Astrocyte (in vitro differentiated cells and primary cell): Measurements from ENCODE around the gene LTBP3. TPM values are rescaled to one million over a fixed set of nuclear protein-coding genes. Genes with fewer than 3 reads are reported as not detected.

Source experiments
- DNase-seq: peaks from one replicate; pipeline ENCODE4 v3.0.0-alpha.2; 2010; ENCODE audit warnings: low read depth
- FAIRE-seq: peaks from 2 replicates; lab custom pipeline; 2011; peaks lifted over from hg19 to GRCh38; lab: Jason Lieb, UNC
- H2AFZ ChIP-seq: 2 replicates; pipeline ENCODE4 v1.6.0; 2012; ENCODE audit warnings: low read depth, low read length, inconsistent platforms
- H3K27ac ChIP-seq: 2 replicates; pipeline ENCODE4 v1.5.1; 2011; ENCODE audit warnings: low read depth, low read length, inconsistent platforms
- H3K27me3 ChIP-seq: 2 replicates; pipeline ENCODE4 v1.6.0; 2011; ENCODE audit warnings: low read length, inconsistent platforms; ENCODE audit not compliant: insufficient read depth
- H3K36me3 ChIP-seq: 2 replicates; pipeline ENCODE4 v1.5.1; 2011; ENCODE audit warnings: low read length, inconsistent platforms; ENCODE audit not compliant: insufficient read depth
- H3K4me1 ChIP-seq: 2 replicates; pipeline ENCODE4 v1.5.1; 2011; ENCODE audit warnings: low read length, inconsistent platforms; ENCODE audit not compliant: insufficient read depth
- H3K4me2 ChIP-seq: 2 replicates; pipeline ENCODE4 v1.6.0; 2012; ENCODE audit warnings: low read length, inconsistent platforms
- H3K4me3 ChIP-seq: 2 replicates; pipeline ENCODE4 v1.5.1; 2011; ENCODE audit warnings: low read depth, mild to moderate bottlenecking, low read length, inconsistent platforms; ENCODE audit not compliant: insufficient read depth
- H3K79me2 ChIP-seq: 2 replicates; pipeline ENCODE4 v1.6.0; 2012; ENCODE audit warnings: mild to moderate bottlenecking, low read length, inconsistent platforms; ENCODE audit not compliant: insufficient read depth
- H3K9ac ChIP-seq: 2 replicates; pipeline ENCODE4 v1.6.0; 2012; ENCODE audit warnings: mild to moderate bottlenecking, low read length, inconsistent platforms
- H3K9me3 ChIP-seq: 2 replicates; pipeline ENCODE4 v1.5.1; 2012; ENCODE audit warnings: low read depth, mild to moderate bottlenecking, low read length, inconsistent platforms; ENCODE audit not compliant: insufficient read depth
- H4K20me1 ChIP-seq: 2 replicates; pipeline ENCODE4 v1.6.0; 2012; ENCODE audit warnings: low read length, inconsistent platforms; ENCODE audit not compliant: insufficient read depth
- H3K27ac Mint-ChIP-seq: one replicate; pipeline ENCODE4 v1.8.0; 2021; ENCODE audit warnings: mild to moderate bottlenecking, mixed read lengths; ENCODE audit not compliant: unreplicated experiment
- H3K27me3 Mint-ChIP-seq: one replicate; pipeline ENCODE4 v1.8.0; 2021; ENCODE audit warnings: low read depth, mixed read lengths; ENCODE audit not compliant: unreplicated experiment
- H3K36me3 Mint-ChIP-seq: one replicate; pipeline ENCODE4 v1.8.0; 2021; ENCODE audit warnings: low read depth, mixed read lengths; ENCODE audit not compliant: unreplicated experiment
- H3K4me1 Mint-ChIP-seq: one replicate; pipeline ENCODE4 v1.8.0; 2021; ENCODE audit warnings: low read depth, mixed read lengths; ENCODE audit not compliant: unreplicated experiment
- H3K4me3 Mint-ChIP-seq: one replicate; pipeline ENCODE4 v1.8.0; 2021; ENCODE audit warnings: mild to moderate bottlenecking, moderate library complexity, mixed read lengths; ENCODE audit not compliant: unreplicated experiment
- H3K9me3 Mint-ChIP-seq: one replicate; pipeline ENCODE4 v1.8.0; 2021; ENCODE audit warnings: mild to moderate bottlenecking, mixed read lengths; ENCODE audit not compliant: unreplicated experiment
- CTCF ChIP-seq: IDR thresholded peaks from 2 replicates; pipeline ENCODE4 v1.5.1; 2011; ENCODE audit warnings: low read depth, mild to moderate bottlenecking, inconsistent platforms, low read length, moderate library complexity; ENCODE audit not compliant: insufficient read depth
- EZH2 ChIP-seq: IDR thresholded peaks from 2 replicates; pipeline ENCODE4 v1.6.1; 2012; ENCODE audit warnings: mild to moderate bottlenecking, low read length, inconsistent platforms; ENCODE audit not compliant: insufficient read depth
- total RNA-seq: library from RNA; stranded (reverse); gene quantifications from 2 replicates; pipeline ENCODE4 v1.2.1, GENCODE V29; 2021

The LTBP3 gene
- total RNA-seq, 1 donor from 2014 or later, result 33.2 TPM

- Histone ChIP-seq H3K36me3 (peaks cover 19% of the 10 kb centered on the region), H3K4me1 (peaks cover 8% of the 10 kb centered on the region), H3K27me3 (no peaks in the 10 kb centered on the region), H3K79me2 (no peaks in the 10 kb centered on the region), H3K27ac (no peak overlapping the region), H3K4me3 (no peak overlapping the region), H4K20me1 (peaks cover 73% of the 10 kb centered on the region), H3K9ac (no peak overlapping the region), H3K4me2 (no peak overlapping the region), H3K9me3 (no peaks in the 10 kb centered on the region), H2AFZ (no peak overlapping the region)
- Mint-ChIP-seq H3K27ac (no peak overlapping the region), H3K4me3 (no peak overlapping the region), H3K27me3 (peaks cover 2% of the 10 kb centered on the region), H3K36me3 (peaks cover 8% of the 10 kb centered on the region), H3K9me3 (no peaks in the 10 kb centered on the region), H3K4me1 (peaks cover 4% of the 10 kb centered on the region)
- DNase-seq (no peak), FAIRE-seq (no peak)
- TF ChIP-seq EZH2 (no peak), CTCF (no peak)
Observed at GRCh38 chr11:65537620-65538231, 20.4 kb downstream of the LTBP3 start.

GRCh38 chr11:65537296-65537597 is 20.9 kb downstream of the LTBP3 start:
- Histone ChIP-seq H3K4me2 (no peak overlapping the region), H3K79me2 (no peaks in the 10 kb centered on the region), H3K4me3 (no peak overlapping the region), H3K9me3 (no peaks in the 10 kb centered on the region), H2AFZ (no peak overlapping the region), H4K20me1 (peaks cover 76% of the 10 kb centered on the region), H3K27ac (no peak overlapping the region), H3K36me3 (peaks cover 17% of the 10 kb centered on the region), H3K4me1 (peaks cover 8% of the 10 kb centered on the region), H3K9ac (no peak overlapping the region), H3K27me3 (no peaks in the 10 kb centered on the region)
- Mint-ChIP-seq H3K9me3 (no peaks in the 10 kb centered on the region), H3K27ac (no peak overlapping the region), H3K36me3 (peaks cover 12% of the 10 kb centered on the region), H3K27me3 (no peaks in the 10 kb centered on the region), H3K4me3 (no peak overlapping the region), H3K4me1 (peaks cover 4% of the 10 kb centered on the region)
- no peak for TF ChIP-seq EZH2
- no peak for TF ChIP-seq CTCF
- DNase-seq (no peak), FAIRE-seq (no peak)
